Ishikawa (cell line): ENCODE data around the gene BCAT1.

Experiments
- CEBPB ChIP-seq: IDR thresholded peaks from 2 replicates; pipeline ENCODE4 v1.6.1; 2012
- CREB1 ChIP-seq: IDR thresholded peaks from 2 replicates; pipeline ENCODE4 v1.6.1; 2012; ENCODE audit warnings: low read depth
- EGR1 ChIP-seq: IDR thresholded peaks from 2 replicates; pipeline ENCODE4 v1.6.1; 2012
- EP300 ChIP-seq: IDR thresholded peaks from 2 replicates; pipeline ENCODE4 v1.6.1; 2012; ENCODE audit warnings: borderline replicate concordance
- FOXM1 ChIP-seq: IDR thresholded peaks from 2 replicates; pipeline ENCODE4 v1.6.1; 2012; ENCODE audit warnings: low read depth, borderline replicate concordance
- MAX ChIP-seq: IDR thresholded peaks from 2 replicates; pipeline ENCODE4 v1.6.1; 2012
- NFIC ChIP-seq: IDR thresholded peaks from 2 replicates; pipeline ENCODE4 v1.6.1; 2012
- RAD21 ChIP-seq: IDR thresholded peaks from 2 replicates; pipeline ENCODE4 v1.6.1; 2012; ENCODE audit warnings: low read depth
- TAF1 ChIP-seq: IDR thresholded peaks from 2 replicates; pipeline ENCODE4 v1.6.1; 2012; ENCODE audit warnings: low read depth, mild to moderate bottlenecking
- TCF12 ChIP-seq: IDR thresholded peaks from 2 replicates; pipeline ENCODE4 v1.6.1; 2012; ENCODE audit warnings: low read depth
- TEAD4 ChIP-seq: IDR thresholded peaks from 2 replicates; pipeline ENCODE4 v1.6.1; 2012
- YY1 ChIP-seq: IDR thresholded peaks from 2 replicates; pipeline ENCODE4 v1.6.1; 2012; ENCODE audit warnings: low read depth
- ZBTB7A ChIP-seq: IDR thresholded peaks from 2 replicates; pipeline ENCODE4 v1.6.1; 2012; ENCODE audit warnings: low read depth
- TF ChIP-seq, protein P1 (sequence below): IDR thresholded peaks from 2 replicates; pipeline ENCODE4 v1.6.1; 2012
- TF ChIP-seq, protein P2 (sequence below): IDR thresholded peaks from 2 replicates; pipeline ENCODE4 v1.6.1; 2012; ENCODE audit warnings: low read depth, mild to moderate bottlenecking

Gene BCAT1

GRCh38 chr12:24947541-24948419 is 1.1 kb downstream of the BCAT1 start:
- TF ChIP-seq RAD21 = no peak
- TF ChIP-seq ZBTB7A = no peak
- TF ChIP-seq, protein P1, sequence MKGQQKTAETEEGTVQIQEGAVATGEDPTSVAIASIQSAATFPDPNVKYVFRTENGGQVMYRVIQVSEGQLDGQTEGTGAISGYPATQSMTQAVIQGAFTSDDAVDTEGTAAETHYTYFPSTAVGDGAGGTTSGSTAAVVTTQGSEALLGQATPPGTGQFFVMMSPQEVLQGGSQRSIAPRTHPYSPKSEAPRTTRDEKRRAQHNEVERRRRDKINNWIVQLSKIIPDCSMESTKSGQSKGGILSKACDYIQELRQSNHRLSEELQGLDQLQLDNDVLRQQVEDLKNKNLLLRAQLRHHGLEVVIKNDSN = no peak

- no peak for TF ChIP-seq FOXM1
- TF ChIP-seq CREB1 = no peak
- no peak for TF ChIP-seq YY1
- TF ChIP-seq RAD21 = no peak
- TF ChIP-seq, protein P2, sequence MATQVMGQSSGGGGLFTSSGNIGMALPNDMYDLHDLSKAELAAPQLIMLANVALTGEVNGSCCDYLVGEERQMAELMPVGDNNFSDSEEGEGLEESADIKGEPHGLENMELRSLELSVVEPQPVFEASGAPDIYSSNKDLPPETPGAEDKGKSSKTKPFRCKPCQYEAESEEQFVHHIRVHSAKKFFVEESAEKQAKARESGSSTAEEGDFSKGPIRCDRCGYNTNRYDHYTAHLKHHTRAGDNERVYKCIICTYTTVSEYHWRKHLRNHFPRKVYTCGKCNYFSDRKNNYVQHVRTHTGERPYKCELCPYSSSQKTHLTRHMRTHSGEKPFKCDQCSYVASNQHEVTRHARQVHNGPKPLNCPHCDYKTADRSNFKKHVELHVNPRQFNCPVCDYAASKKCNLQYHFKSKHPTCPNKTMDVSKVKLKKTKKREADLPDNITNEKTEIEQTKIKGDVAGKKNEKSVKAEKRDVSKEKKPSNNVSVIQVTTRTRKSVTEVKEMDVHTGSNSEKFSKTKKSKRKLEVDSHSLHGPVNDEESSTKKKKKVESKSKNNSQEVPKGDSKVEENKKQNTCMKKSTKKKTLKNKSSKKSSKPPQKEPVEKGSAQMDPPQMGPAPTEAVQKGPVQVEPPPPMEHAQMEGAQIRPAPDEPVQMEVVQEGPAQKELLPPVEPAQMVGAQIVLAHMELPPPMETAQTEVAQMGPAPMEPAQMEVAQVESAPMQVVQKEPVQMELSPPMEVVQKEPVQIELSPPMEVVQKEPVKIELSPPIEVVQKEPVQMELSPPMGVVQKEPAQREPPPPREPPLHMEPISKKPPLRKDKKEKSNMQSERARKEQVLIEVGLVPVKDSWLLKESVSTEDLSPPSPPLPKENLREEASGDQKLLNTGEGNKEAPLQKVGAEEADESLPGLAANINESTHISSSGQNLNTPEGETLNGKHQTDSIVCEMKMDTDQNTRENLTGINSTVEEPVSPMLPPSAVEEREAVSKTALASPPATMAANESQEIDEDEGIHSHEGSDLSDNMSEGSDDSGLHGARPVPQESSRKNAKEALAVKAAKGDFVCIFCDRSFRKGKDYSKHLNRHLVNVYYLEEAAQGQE = no peak
- TF ChIP-seq ZBTB7A = no peak
- no peak for TF ChIP-seq EGR1
- TF ChIP-seq CEBPB = no peak
- no peak for TF ChIP-seq TCF12
- TF ChIP-seq, protein P1 = no peak
- no peak for TF ChIP-seq MAX
- no peak for TF ChIP-seq EP300
- no peak for TF ChIP-seq TAF1
- no peak for TF ChIP-seq NFIC
- no peak for TF ChIP-seq TEAD4
Observed at GRCh38 chr12:24945845-24946244, 3.1 kb downstream of the BCAT1 start.

GRCh38 chr12:24945039-24945438 is 3.9 kb downstream of the BCAT1 start:
- no peak for TF ChIP-seq YY1
- no peak for TF ChIP-seq NFIC
- TF ChIP-seq TEAD4 = no peak
- no peak for TF ChIP-seq TCF12
- TF ChIP-seq CEBPB = no peak
- TF ChIP-seq MAX = no peak
- no peak for TF ChIP-seq TAF1
- no peak for TF ChIP-seq RAD21
- TF ChIP-seq FOXM1 = no peak
- TF ChIP-seq, protein P2 = no peak
- no peak for TF ChIP-seq CREB1
- TF ChIP-seq, protein P1 = no peak
- no peak for TF ChIP-seq EGR1
- no peak for TF ChIP-seq EP300

DNA sequence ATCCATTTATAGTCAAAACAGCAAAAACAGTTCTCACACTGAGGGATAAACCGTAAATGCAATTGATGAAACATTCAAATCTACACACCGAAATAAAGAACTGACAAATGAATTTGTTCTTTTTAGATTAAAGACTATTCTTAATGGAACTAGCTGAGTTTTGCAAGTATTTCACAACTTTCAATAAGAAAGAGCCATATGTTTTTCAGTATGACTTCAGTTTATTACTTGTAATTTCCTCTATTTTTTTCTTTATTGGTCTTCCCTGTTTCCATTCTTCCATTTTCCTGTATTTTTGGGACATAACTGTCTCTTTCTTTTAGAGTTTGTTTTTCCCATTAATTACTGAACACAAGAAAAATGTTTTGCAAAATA is 4.3 kb downstream of the BCAT1 start:
- no peak for TF ChIP-seq TEAD4
- TF ChIP-seq ZBTB7A = no peak
- no peak for TF ChIP-seq CEBPB
- TF ChIP-seq FOXM1 = no peak
- no peak for TF ChIP-seq EGR1
- TF ChIP-seq YY1 = no peak

DNA sequence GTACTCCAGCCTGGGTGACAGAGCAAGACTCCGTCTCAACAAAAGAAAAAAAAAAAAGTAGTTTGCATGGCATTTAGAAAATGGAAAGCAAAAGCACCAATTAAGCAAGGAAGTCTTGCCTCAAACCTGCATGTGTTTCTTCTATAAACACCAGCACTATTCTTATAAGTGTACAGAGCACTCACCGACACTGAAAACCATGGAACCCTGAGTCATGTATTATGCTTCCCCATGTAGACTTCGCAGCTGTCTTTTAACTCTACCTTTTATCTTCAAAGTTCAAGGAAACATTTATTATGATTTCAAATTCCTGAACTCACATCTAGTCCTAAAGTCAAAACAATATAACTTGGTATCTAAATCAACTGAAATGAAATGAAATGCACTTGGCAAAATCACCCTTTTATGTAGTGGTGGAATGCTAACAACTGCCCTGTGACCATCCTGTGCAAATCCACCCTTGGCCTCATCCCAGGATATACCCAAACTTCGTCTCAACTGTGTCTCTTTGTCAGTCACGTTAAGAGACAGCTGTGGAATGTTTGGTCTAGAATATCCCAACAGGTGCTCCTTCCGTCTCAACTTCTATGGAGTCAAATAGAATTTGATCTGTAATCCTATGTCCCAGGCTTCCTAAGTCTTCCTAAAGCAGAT is 4.8 kb downstream of the BCAT1 start:
- no peak for TF ChIP-seq TCF12
- TF ChIP-seq EGR1 = no peak
- TF ChIP-seq, protein P1 = no peak
- TF ChIP-seq YY1 = no peak
- TF ChIP-seq, protein P2 = no peak
- TF ChIP-seq NFIC = no peak
- TF ChIP-seq CREB1 = no peak
- TF ChIP-seq RAD21 = no peak
- TF ChIP-seq TEAD4 = no peak
